Testis (tissue), 3 donors: ENCODE measurements around the gene KCNMB4. TPM values are rescaled to one million over a fixed set of nuclear protein-coding genes. Genes with fewer than 3 reads are reported as not detected.

Source experiments
- DNase-seq: peaks from one replicate; pipeline ENCODE4 v3.0.0-alpha.2; 2019
- H3K27ac ChIP-seq, 2 donors: fragments of 200-600 bp; sonication (generic); one replicate each; pipeline ENCODE4 v1.5.1; 2019
- H3K27me3 ChIP-seq: fragments of 200-600 bp; sonication (generic); one replicate; pipeline ENCODE4 v1.5.1; 2019
- H3K36me3 ChIP-seq: fragments of 200-600 bp; sonication (generic); one replicate; pipeline ENCODE4 v1.5.1; 2017; ENCODE audit warnings: low read depth; ENCODE audit errors: missing control alignments
- H3K4me1 ChIP-seq: fragments of 200-600 bp; sonication (generic); one replicate; pipeline ENCODE4 v1.5.1; 2019
- H3K4me3 ChIP-seq, 2 donors: fragments of 200-600 bp; sonication (generic); one replicate each; pipeline ENCODE4 v1.5.1; 2017 to 2019
- H3K9me3 ChIP-seq: fragments of 200-600 bp; sonication (generic); one replicate; pipeline ENCODE4 v1.5.1; 2017
- POLR2A ChIP-seq: fragments of 450-650 bp; IDR thresholded peaks from one replicate; pipeline ENCODE4 v1.6.1; 2017; ENCODE audit warnings: antibody characterized with exemption, mild to moderate bottlenecking, moderate library complexity
- WGBS, 2 donors: methylation state at CpG; one replicate each; pipeline ENCODE4 v1.1.5; 2018; 5-methylcytosine and 5-hydroxymethylcytosine counted together
- intact Hi-C: fragments of 100-400 bp; cut with DNase I; formaldehyde crosslinking; loops from one replicate; pipeline ENCODE4 v1.15.1; 2023; ENCODE audit warnings: low total_unique reads
- polyA plus RNA-seq: library from polyadenylated mRNA; stranded (reverse); fragments of 350-450 nt; fragmentation: Illumina TruSeq; extraction: RNeasy Lipid Tissue Mini Kit (QIAGEN cat#74804); gene quantifications from one replicate; pipeline ENCODE4 v1.2.3, GENCODE V29; 2014; ENCODE audit warnings: low read depth, low replicate concordance; ENCODE audit not compliant: insufficient read depth
- total RNA-seq, 2 donors: library from RNA; depleted of rRNA; stranded (reverse); fragments of >200 nt; gene quantifications; one replicate each; pipeline ENCODE4 v1.2.3, GENCODE V29; 2016
- TF ChIP-seq, protein P1 (sequence below), 3 experiments: fragments of 450-650 bp in 2 of 3; fragments of 200-600 bp in 1 of 3; sonication (generic) in 1 of 3; IDR thresholded peaks; one replicate each; pipeline ENCODE4 v1.5.1; 2016 to 2019; ENCODE audit warnings: antibody characterized with exemption in 3 of 3, mild to moderate bottlenecking in 2 of 3, moderate library complexity in 1 of 3

KCNMB4 gene
- total and polyA plus RNA-seq, 3 donors from 2014 or later: 3.5 to 8.8 (median 7.1) TPM

DNA sequence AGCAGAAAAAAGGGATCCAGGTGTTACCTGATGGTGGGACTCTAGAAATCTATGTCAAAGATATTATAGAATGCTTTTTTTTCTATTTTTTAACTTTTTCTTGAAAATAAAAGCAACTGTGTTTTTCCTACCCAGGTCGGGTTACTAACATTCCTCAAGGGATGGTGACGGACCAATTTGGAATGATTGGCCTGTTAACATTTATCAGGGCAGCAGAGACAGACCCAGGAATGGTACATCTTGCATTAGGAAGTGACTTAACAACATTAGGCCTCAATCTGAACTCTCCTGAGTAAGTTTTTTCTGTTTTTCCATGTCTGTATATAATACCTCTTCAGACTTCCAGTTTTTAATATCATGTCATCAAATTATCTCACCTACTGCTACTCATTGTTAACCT lies 27.6 kb upstream of the KCNMB4 start:
- no peak for DNase-seq
- WGBS, 2 donors: 91 to 98% methylated on average over 2 of the region's 2 CpGs
- intact Hi-C loops: no loop called here

DNA sequence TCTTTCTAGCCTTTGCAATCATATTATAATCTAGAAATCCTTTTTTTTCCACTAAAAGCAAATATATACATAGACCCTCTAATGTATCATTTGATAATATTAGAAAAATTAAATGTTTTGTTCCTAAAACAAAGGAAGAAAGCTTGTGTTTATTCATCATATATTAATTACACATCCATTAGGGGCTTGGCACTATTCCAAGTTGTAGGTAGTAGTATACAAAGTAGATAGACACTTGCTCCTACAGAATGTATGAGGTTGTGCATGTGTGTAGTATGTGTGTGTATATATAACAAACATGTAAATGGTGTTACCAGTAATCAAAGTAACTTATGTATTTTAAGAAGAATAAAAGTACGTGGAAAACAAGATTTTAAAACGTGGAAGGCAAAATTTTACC lies 15.0 kb upstream of the KCNMB4 start:
- Histone ChIP-seq H3K27ac (no peak overlapping the region), H3K9me3 (no peaks in the 10 kb centered on the region), H3K27me3 (no peaks in the 10 kb centered on the region), H3K4me1 (no peaks in the 10 kb centered on the region), H3K4me3 (no peak overlapping the region), H3K36me3 (no peaks in the 10 kb centered on the region)
- no peak for DNase-seq
- intact Hi-C loops: no loop called here
- 90 to 94% methylated on average over 2 of the region's 2 CpGs for WGBS, 2 donors
- TF ChIP-seq POLR2A: no peak
- TF ChIP-seq, protein P1, sequence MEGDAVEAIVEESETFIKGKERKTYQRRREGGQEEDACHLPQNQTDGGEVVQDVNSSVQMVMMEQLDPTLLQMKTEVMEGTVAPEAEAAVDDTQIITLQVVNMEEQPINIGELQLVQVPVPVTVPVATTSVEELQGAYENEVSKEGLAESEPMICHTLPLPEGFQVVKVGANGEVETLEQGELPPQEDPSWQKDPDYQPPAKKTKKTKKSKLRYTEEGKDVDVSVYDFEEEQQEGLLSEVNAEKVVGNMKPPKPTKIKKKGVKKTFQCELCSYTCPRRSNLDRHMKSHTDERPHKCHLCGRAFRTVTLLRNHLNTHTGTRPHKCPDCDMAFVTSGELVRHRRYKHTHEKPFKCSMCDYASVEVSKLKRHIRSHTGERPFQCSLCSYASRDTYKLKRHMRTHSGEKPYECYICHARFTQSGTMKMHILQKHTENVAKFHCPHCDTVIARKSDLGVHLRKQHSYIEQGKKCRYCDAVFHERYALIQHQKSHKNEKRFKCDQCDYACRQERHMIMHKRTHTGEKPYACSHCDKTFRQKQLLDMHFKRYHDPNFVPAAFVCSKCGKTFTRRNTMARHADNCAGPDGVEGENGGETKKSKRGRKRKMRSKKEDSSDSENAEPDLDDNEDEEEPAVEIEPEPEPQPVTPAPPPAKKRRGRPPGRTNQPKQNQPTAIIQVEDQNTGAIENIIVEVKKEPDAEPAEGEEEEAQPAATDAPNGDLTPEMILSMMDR (IDR thresholded peaks at IDR 0.05): no peak

More for the DNA sequence above, 27.6 kb upstream of the KCNMB4 start:
- no peaks in the 10 kb centered on the region for H3K4me1 ChIP-seq
- H3K9me3 ChIP-seq: no peaks in the 10 kb centered on the region
- no peaks in the 10 kb centered on the region for H3K27me3 ChIP-seq
- no peak overlapping the region for H3K4me3 ChIP-seq
- no peaks in the 10 kb centered on the region for H3K36me3 ChIP-seq
- no peak overlapping the region for H3K27ac ChIP-seq
- TF ChIP-seq, protein P1 (IDR thresholded peaks at IDR 0.05): no peak
- no peak for TF ChIP-seq POLR2A

DNA sequence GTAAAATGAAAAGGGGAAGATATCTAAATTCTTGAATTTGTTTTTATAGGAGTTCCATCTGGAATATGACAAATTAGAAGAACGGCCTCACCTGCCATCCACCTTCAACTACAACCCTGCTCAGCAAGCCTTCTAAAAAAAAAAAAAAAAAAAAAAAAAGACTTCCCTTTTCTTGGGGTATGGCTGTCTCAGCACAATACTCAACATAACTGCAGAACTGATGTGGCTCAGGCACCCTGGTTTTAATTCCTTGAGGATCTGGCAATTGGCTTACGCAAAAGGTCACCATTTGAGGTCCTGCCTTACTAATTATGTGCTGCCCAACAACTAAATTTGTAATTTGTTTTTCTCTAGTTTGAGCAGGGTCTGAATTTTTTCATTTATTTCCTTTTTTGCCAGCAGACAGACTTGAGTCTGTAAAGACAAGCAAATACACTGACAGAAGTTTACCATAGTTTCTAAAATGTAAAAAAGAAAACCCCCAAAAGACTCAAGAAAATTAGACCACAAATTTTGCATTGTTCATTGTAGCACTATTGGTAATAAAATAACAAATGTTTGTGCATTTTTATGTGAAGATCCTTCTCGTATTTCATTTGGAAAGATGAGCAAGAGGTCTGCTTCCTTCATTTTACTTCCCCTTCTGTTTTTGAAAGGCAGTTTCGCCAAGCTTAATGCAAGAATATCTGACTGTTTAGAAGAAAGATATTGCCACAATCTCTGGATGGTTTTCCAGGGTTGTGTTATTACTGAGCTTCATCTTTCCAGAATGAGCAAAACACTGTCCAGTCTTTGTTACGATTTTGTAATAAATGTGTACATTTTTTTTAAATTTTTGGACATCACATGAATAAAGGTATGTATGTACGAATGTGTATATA lies 12.1 kb upstream of the KCNMB4 start:
- Histone ChIP-seq H3K27ac (no peak overlapping the region), H3K36me3 (no peaks in the 10 kb centered on the region), H3K4me1 (no peaks in the 10 kb centered on the region), H3K9me3 (no peaks in the 10 kb centered on the region), H3K4me3 (no peak overlapping the region), H3K27me3 (no peaks in the 10 kb centered on the region)
- no peak for DNase-seq
- WGBS, 2 donors: 89 to 93% methylated on average over 6 of the region's 6 CpGs
- intact Hi-C loops: no loop called here
- TF ChIP-seq POLR2A: no peak
- TF ChIP-seq, protein P1 (IDR thresholded peaks at IDR 0.05): no peak

DNA sequence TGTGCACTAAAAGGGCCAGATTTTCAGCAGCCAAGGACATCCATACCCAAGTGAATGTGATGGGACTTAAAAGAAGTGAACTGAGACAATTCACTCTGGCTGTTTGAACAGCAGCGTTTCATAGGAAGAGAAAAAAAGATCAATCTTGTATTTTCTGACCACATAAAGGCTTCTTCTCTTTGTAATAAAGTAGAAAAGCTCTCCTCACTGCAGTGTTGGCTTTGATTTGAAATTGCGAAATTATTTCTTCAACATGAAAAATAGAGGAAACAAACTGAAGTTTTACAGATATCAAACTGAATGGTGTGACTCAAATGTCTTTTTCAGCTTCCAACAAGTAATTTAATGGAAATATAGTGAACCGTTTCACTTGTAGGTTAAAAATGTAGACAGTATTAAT lies 11.3 kb upstream of the KCNMB4 start:
- DNase-seq: no peak
- 87 to 91% methylated on average over 3 of the region's 3 CpGs for WGBS, 2 donors
- Histone ChIP-seq H3K9me3 (no peaks in the 10 kb centered on the region), H3K27me3 (no peaks in the 10 kb centered on the region), H3K4me3 (no peak overlapping the region), H3K27ac (no peak overlapping the region), H3K36me3 (no peaks in the 10 kb centered on the region), H3K4me1 (no peaks in the 10 kb centered on the region)
- intact Hi-C loops: no loop called here
- TF ChIP-seq, protein P1 (IDR thresholded peaks at IDR 0.05): no peak
- no peak for TF ChIP-seq POLR2A

DNA sequence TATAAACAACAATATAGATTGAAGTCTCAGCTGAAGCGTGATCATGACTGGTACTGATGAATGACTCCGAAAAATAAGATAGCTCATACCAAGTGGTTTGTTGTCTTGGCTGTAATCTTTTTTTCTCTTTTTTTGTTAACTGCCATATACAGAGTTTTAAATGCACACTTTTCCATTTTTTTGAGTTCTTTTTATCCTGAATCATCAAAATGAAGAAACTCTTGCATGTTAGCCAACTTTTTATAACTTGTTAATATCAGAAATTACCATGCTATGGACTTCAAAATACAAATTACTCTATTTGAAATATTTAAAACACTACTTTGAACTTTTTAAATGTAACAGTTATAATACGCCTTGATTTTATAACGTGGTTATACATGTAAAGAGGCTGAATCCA lies 10.1 kb upstream of the KCNMB4 start:
- intact Hi-C loops: no loop called here

More for the DNA sequence above, 10.1 kb upstream of the KCNMB4 start:
- no peaks in the 10 kb centered on the region for H3K27me3 ChIP-seq
- no peak overlapping the region for H3K27ac ChIP-seq
- 94 to 96% methylated on average over 4 of the region's 4 CpGs for WGBS, 2 donors
- DNase-seq: no peak
- H3K4me3 ChIP-seq: no peak overlapping the region
- H3K4me1 ChIP-seq: no peaks in the 10 kb centered on the region
- no peak for TF ChIP-seq POLR2A
- TF ChIP-seq, protein P1 (IDR thresholded peaks at IDR 0.05): no peak
- no peaks in the 10 kb centered on the region for H3K36me3 ChIP-seq
- H3K9me3 ChIP-seq: no peaks in the 10 kb centered on the region
